Type B pancreatic cell (in vitro differentiated cells): ENCODE measurements around the gene ATP6V1G3. TPM values are rescaled to one million over a fixed set of nuclear protein-coding genes. Genes with fewer than 3 reads are reported as not detected.

Experiments
- DNase-seq: peaks from one replicate; pipeline ENCODE4 v3.0.0; 2021; ENCODE audit warnings: mixed read lengths; ENCODE audit not compliant: unreplicated experiment; ENCODE audit errors: extremely low spot score
- H3K27ac Mint-ChIP-seq: 2 replicates; pipeline ENCODE4 v1.8.0; 2021; ENCODE audit warnings: mild to moderate bottlenecking, mixed read lengths
- H3K27me3 Mint-ChIP-seq: 2 replicates; pipeline ENCODE4 v1.8.0; 2021; ENCODE audit warnings: mixed read lengths
- H3K36me3 Mint-ChIP-seq: 2 replicates; pipeline ENCODE4 v1.8.0; 2021; ENCODE audit warnings: mixed read lengths
- H3K4me1 Mint-ChIP-seq: one replicate; pipeline ENCODE4 v1.8.0; 2021; ENCODE audit warnings: mixed read lengths; ENCODE audit not compliant: unreplicated experiment
- H3K4me3 Mint-ChIP-seq: 2 replicates; pipeline ENCODE4 v1.8.0; 2021; ENCODE audit warnings: mild to moderate bottlenecking, mixed read lengths
- H3K9me3 Mint-ChIP-seq: 2 replicates; pipeline ENCODE4 v1.8.0; 2021; ENCODE audit warnings: mixed read lengths
- CTCF ChIP-seq: fragments of 200-600 bp; sonication (generic); conservative IDR thresholded peaks from 2 replicates; pipeline ENCODE4 v1.5.0; 2021; ENCODE audit warnings: antibody characterized with exemption, mild to moderate bottlenecking
- total RNA-seq: library from RNA; stranded (reverse); gene quantifications from 2 replicates; pipeline ENCODE4 v1.2.1, GENCODE V29; 2021; ENCODE audit warnings: low replicate concordance

Gene ATP6V1G3
- total RNA-seq, 1 donor from 2014 or later = 0.89 TPM

- no peak for DNase-seq
- Mint-ChIP-seq H3K27ac (peak overlapping the region; percentile 42), H3K27me3 (no peaks in the 10 kb centered on the region), H3K36me3 (no peaks in the 10 kb centered on the region), H3K4me3 (peak overlapping the region; percentile 12), H3K4me1 (peaks cover 11% of the 10 kb centered on the region), H3K9me3 (no peaks in the 10 kb centered on the region)
- no peak for TF ChIP-seq CTCF
Observed at GRCh38 chr1:198534548-198535418, 5.7 kb downstream of the ATP6V1G3 start.

GRCh38 chr1:198531891-198532290 lies 8.6 kb downstream of the ATP6V1G3 start:
- H3K27me3 Mint-ChIP-seq = no peaks in the 10 kb centered on the region
- H3K4me1 Mint-ChIP-seq = peaks cover 15% of the 10 kb centered on the region
- DNase-seq = no peak
- H3K27ac Mint-ChIP-seq = no peak overlapping the region
- H3K4me3 Mint-ChIP-seq = no peak overlapping the region
- H3K9me3 Mint-ChIP-seq = no peaks in the 10 kb centered on the region
- H3K36me3 Mint-ChIP-seq = no peaks in the 10 kb centered on the region
- TF ChIP-seq CTCF = no peak

DNA sequence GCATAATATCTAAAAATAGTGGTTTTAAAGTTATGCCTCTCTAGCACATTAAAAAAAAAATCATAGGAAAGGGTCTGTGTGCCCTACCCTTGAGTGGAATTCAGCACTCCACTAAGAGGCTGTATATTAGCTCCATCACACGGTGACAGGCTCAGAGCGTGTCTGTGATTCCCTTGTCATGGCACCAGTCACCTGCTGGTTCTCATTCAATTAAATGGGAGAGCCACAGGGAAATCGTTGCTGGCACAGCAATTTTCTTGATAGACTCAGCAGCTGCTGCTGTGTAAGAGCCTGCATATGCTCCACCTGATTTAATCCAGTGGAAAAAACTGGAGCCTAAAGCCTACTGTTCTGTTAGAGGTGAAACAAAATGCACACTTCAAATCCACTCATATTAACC lies 9.5 kb downstream of the ATP6V1G3 start:
- Mint-ChIP-seq H3K9me3 (no peaks in the 10 kb centered on the region), H3K27ac (no peak overlapping the region), H3K4me3 (peak overlapping the region; percentile 50), H3K27me3 (no peaks in the 10 kb centered on the region), H3K36me3 (no peaks in the 10 kb centered on the region), H3K4me1 (peaks cover 15% of the 10 kb centered on the region)
- DNase-seq = no peak
- no peak for TF ChIP-seq CTCF

GRCh38 chr1:198529414-198529813 lies 11.1 kb downstream of the ATP6V1G3 start:
- DNase-seq = no peak
- Mint-ChIP-seq H3K4me1 (peaks cover 15% of the 10 kb centered on the region), H3K9me3 (no peaks in the 10 kb centered on the region), H3K27me3 (no peaks in the 10 kb centered on the region), H3K4me3 (no peak overlapping the region), H3K27ac (no peak overlapping the region), H3K36me3 (no peaks in the 10 kb centered on the region)
- no peak for TF ChIP-seq CTCF

- peaks cover 15% of the 10 kb centered on the region for H3K4me1 Mint-ChIP-seq
- H3K9me3 Mint-ChIP-seq = no peaks in the 10 kb centered on the region
- no peaks in the 10 kb centered on the region for H3K27me3 Mint-ChIP-seq
- H3K27ac Mint-ChIP-seq = no peak overlapping the region
- DNase-seq = no peak
- no peak overlapping the region for H3K4me3 Mint-ChIP-seq
- no peaks in the 10 kb centered on the region for H3K36me3 Mint-ChIP-seq
- no peak for TF ChIP-seq CTCF
Observed at GRCh38 chr1:198528364-198528763, 12.1 kb downstream of the ATP6V1G3 start.
